Measurements from ENCODE around the gene ACRV1.
"Not testable (repeated sequence)": the region's sequence is repeated elsewhere in the genome, so short reads cannot be mapped to it uniquely, and the experiment has no call there.

Gene ACRV1, protein sequence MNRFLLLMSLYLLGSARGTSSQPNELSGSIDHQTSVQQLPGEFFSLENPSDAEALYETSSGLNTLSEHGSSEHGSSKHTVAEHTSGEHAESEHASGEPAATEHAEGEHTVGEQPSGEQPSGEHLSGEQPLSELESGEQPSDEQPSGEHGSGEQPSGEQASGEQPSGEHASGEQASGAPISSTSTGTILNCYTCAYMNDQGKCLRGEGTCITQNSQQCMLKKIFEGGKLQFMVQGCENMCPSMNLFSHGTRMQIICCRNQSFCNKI

GRCh38 chr11:125680747-125681146 lies at the start of gene ACRV1:
ACRV1 (minus strand) TSS chr11:125680847; CDS start chr11:125680780, 67 bp downstream.
- DNase-seq = no peak

GRCh38 chr11:125728969-125729368 lies 48.3 kb upstream of the ACRV1 start:
- DNase-seq = no peak

DNA sequence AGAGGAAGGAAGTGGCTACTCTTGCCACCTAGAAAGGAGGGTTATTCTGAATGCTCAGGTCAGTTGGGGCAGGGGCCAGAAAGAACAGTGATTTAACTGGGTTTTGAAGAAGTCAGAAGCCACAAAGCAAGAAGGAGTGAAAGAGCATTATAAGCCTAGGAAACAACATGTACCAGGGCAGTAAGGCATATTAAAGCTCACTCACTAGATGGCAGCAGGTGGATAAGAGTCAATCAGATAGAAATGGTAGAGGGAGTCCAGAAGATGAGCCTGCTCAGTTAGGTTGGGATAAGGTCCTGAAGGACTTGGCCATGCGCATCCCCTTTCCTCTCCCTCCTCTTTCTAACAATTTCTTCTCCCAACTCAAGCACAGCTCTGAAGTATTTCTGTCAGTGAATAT lies 43.5 kb upstream of the ACRV1 start:
- DNase-seq = no peak

- DNase-seq = no peak
These were observed 40.1 kb upstream of the ACRV1 start for GRCh38 chr11:125720781-125721180.

DNA sequence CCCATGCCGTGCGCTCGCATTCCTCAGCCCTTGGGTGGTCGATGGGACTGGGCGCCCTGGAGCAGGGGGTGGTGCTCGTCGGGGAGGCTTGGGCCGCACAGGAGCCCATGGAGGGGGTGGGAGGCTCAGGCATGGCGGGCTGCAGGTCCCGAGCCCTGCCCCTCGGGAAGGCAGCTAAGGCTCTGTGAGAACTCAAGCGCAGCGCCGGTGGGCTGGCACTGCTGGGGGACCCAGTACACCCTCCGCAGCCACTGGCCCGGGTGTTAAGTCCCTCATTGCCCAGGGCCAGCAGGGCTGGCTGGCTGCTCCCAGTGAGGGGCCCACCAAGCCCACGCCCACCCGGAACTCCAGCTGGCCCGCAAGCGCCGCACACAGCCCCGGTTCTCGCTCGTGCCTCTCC lies 24.0 kb upstream of the ACRV1 start:
- DNase-seq = not testable (repeated sequence)

GRCh38 chr11:125701858-125702621 lies 21.4 kb upstream of the ACRV1 start:
- peak in 3 of 58 donors; percentile 4 to 33 (median 5) for DNase-seq

DNA sequence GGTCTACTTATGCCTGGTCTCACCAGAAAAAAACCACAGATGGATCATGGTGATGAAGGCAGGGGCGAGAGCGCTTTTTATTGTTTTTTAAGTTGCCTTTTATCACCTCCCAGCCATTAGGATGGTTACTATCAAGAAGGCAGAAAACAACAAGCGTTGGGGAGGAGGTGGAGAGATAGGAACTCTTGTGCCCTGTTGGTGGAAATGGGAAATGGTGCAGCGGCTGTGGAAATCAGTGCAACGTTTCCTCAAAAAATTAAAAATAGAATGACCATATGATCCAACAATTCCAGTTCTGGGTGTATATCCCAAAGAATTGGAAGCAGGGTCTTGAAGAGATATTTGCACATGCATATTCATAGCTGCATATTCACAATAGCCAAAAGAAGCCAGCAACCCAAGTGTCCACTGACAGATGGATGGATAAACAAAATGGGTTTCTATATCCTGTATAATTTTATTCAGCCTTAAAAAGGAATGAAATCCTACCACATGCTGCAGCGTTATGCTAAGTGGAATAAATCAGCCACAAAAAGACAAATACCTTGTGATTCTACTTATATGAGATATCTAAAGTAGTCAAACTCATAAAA lies 20.5 kb upstream of the ACRV1 start:
- DNase-seq = no peak

GRCh38 chr11:125694951-125695350 lies 14.3 kb upstream of the ACRV1 start:
- no peak for DNase-seq

DNA sequence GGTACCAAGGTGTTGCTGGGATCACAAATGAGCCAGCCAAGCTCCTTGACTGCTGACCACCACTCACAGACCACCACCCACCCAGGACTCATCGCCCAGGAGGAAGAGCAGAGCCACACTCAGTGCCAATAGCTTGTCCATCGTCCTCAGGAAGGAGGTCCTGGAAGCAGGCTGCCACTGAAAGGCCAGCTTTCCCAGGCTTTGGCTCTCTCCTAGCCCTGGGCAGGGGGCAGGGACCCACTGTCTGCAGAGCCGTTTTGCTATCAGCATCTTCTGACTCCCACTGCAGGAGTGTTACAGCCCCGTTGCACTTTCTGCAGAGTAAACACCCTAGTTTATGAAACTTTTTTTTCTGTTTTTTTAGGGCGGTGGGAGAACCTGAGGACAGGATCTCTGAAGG lies 12.2 kb upstream of the ACRV1 start:
- DNase-seq = no peak

DNA sequence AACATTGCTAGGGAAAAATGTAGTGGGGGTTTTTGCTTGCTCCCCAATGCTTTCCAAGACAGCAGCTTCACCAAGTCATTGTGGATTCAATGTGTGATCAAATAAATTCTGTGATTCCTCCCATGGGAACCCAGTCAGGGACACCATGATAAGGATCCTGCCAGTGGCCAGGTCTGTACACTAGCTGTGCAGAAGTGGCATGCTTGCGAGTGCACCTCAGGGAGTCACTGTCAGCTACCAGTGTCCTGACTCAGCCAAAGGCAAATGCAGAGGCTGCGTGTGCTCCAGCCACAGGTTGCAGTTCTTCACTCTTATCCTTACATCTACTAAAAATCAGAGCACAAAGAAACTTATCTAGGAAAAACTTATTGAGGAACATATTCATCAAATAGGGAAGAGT lies 9.4 kb upstream of the ACRV1 start:
- DNase-seq = no peak

GRCh38 chr11:125689274-125689859 lies 8.7 kb upstream of the ACRV1 start:
- no peak for DNase-seq

DNA sequence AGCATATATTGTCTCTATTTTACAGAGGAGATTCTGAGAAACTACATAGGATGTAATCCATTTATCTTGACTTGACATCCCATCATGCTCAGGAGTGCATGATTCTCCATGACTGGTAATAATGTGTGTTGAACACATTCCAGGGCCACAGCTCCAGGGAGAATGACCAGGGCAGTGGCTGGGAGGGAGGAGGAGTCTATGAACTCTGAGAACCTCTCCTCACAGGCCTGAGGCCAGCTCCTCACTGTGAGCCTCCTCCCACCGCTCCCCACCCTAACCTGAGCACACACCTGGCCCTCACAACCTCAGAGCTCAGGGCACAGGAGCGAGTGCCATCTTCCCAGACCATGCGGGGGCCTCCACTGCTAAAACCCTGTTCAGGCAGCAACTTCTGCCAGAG lies 8.0 kb upstream of the ACRV1 start:
- no peak for DNase-seq

DNA sequence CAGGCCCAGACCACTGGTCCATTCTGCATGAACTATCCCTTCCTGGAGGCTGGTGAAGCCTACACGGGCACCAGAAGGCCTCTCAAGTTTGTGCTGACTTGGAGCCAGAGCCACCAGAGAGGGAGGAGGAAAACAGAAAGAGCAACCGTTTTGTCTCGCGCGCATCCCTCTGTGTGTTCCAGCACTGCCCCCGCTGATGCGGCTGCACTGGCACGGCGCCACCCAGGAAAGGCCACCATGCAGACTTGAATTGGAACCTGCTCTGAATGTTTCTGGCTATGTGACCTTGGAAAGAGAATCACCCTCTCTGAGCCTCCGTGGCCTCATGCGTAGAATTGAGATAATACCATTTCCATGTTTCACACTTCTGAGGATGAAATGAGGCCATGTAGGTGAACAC lies 7.4 kb upstream of the ACRV1 start:
- DNase-seq = no peak

GRCh38 chr11:125685228-125685627 lies 4.6 kb upstream of the ACRV1 start:
- no peak for DNase-seq

DNA sequence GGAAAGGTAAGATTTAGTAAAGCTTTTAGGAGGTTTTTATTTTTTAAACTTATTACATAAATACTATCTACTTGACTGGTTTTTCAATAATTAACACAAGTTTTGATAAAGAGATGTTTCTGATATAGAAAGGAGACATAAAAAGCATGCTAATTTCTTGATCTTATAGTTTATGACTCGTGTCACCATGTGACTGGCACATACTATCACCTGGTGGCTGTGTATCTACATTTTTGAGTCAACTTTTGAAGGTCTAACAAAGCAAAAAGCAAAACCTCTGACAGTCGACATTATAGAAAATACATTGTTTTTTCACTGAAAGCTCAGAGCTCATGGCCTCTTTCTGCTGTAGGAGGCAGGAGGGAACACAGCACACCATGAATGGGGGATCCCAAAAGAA lies 810 bp downstream of the ACRV1 start:
- DNase-seq = no peak

DNA sequence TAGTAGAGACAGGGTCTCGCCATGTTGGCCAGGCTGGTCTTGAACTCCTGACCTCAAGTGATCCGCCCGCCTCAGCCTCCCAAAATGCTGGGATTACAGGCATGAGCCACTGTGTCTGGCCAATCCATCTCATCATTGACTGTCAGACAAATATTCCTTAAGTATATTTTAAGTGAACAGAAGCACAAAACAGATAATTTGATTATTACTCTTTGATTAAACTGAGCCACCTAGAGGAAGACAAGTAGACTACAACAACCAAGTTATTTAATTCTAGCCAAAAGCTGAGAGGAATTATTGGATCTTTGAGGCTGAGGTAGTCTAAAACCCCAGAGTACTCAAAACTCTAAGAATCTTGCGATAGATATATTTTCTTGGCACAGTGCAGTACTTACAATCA lies 1.2 kb downstream of the ACRV1 start:
- no peak for DNase-seq

DNA sequence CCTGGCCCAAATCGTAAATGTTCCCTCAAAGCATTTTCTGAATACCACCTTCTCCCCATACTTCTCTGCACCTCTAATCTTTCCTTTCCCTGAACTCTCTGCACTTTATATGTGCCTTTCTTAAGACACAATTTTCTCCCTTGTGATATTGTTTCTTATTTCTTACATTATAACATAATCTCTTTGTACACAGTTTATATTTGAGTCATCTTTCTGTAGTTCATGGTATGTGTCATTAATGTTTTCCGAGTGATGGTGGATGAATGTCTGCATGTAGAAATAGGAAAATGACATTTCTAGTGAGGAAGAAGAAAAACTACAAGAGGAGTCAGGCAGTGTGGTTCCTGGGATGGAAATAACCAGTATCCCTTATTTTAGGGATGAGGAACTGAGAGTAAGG lies 5.5 kb downstream of the ACRV1 start:
- no peak for DNase-seq

- no peak for DNase-seq
These were observed 6.4 kb downstream of the ACRV1 start for GRCh38 chr11:125674210-125674609.

DNA sequence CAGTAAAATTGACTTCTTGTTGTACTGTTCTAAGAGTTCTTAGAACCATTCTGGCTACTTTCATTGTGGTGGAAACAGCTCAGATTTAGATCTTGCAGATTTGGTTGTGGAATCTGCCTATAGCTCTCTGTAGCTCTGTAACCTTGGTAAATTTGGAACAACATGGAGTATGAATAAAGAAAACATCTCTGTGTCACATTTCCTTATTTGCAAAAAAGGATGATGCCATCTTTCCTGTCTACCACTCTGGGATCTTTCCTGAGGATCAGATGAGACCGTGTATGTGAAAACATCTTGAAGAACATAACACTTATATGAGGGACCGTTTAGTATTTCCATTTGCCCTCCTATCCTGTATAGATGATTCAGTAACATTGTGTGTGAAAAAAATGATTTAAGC lies 9.1 kb downstream of the ACRV1 start:
- DNase-seq = no peak

- no peak for DNase-seq
These were observed 10.5 kb downstream of the ACRV1 start for GRCh38 chr11:125670172-125670571.

GRCh38 chr11:125667151-125667550 lies 13.5 kb downstream of the ACRV1 start:
- no peak for DNase-seq

- no peak for DNase-seq
These were observed 16.7 kb downstream of the ACRV1 start for GRCh38 chr11:125663910-125664309.

All from anterior cingulate cortex (tissue), 58 donors.